Neutrophil (primary cell): ENCODE results near the gene FN1.

ENCODE experiments used
- H3K27ac ChIP-seq: fragments of 200-600 bp; sonication (generic); 2 replicates; pipeline ENCODE4 v1.5.1; 2016; ENCODE audit warnings: mild to moderate bottlenecking, moderate library complexity
- H3K27me3 ChIP-seq: fragments of 200-600 bp; sonication (generic); 2 replicates; pipeline ENCODE4 v1.6.0; 2016; ENCODE audit warnings: mild to moderate bottlenecking
- H3K36me3 ChIP-seq: fragments of 200-600 bp; sonication (generic); 2 replicates; pipeline ENCODE4 v1.5.1; 2017
- H3K4me1 ChIP-seq, 2 experiments: fragments of 200-600 bp in 1 of 2; sonication (generic) in 1 of 2; 1 replicate in 1 of 2; 2 replicates in 1 of 2; pipeline versions ENCODE4 v1.5.1 to v1.6.1; 2013 to 2016; ENCODE audit warnings: low read depth in 1 of 2, low read length in 1 of 2, mild to moderate bottlenecking in 1 of 2, moderate library complexity in 1 of 2; ENCODE audit not compliant: control insufficient read depth in 1 of 2, insufficient read depth in 1 of 2
- H3K4me3 ChIP-seq, 2 experiments: fragments of 200-600 bp in 1 of 2; sonication (generic) in 1 of 2; 1 replicate in 1 of 2; 2 replicates in 1 of 2; pipeline ENCODE4 v1.5.1; 2013 to 2016; ENCODE audit warnings: low read depth in 1 of 2, low read length in 1 of 2, mild to moderate bottlenecking in 1 of 2, moderate library complexity in 1 of 2
- H3K9me3 ChIP-seq: fragments of 200-600 bp; sonication (generic); 2 replicates; pipeline ENCODE4 v1.5.1; 2016
- CTCF ChIP-seq: fragments of 200-600 bp; sonication (generic); IDR thresholded peaks from 2 replicates; pipeline ENCODE4 v1.5.1; 2016; ENCODE audit warnings: antibody characterized with exemption

Gene FN1

DNA sequence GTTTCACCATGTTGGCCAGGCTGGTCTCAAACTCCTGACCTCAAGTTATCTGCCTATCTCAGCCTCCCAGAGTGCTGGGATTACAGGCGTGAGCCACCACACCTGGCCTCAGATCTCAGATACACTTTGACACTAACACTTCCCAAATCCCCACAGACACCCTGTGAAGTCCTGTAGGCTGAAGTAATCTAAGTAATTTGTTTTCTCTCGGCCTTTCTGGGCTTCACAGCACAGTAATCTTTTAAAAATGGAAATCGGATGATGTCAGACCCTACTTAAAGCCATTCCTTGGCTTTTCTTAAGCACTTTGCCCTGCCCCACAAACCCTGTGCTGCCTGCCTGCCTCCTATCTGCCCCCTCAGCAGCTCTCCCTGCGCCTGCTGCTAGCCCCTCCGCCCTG lies 107.8 kb downstream of the FN1 start:
- H3K27ac ChIP-seq, result no peak overlapping the region
- H3K27me3 ChIP-seq, result no peaks in the 10 kb centered on the region

GRCh38 chr2:215324811-215325210 lies 111.1 kb downstream of the FN1 start:
- Histone ChIP-seq H3K27me3 (no peaks in the 10 kb centered on the region), H3K27ac (no peak overlapping the region), H3K4me3 (no peak overlapping the region), H3K4me1 (no peaks in the 10 kb centered on the region), H3K36me3 (no peaks in the 10 kb centered on the region), H3K9me3 (no peaks in the 10 kb centered on the region)
- no peak for TF ChIP-seq CTCF

More for the DNA sequence above, 107.8 kb downstream of the FN1 start:
- Histone ChIP-seq H3K9me3 (no peaks in the 10 kb centered on the region), H3K36me3 (no peaks in the 10 kb centered on the region), H3K4me1 (no peaks in the 10 kb centered on the region), H3K4me3 (no peak overlapping the region)
- TF ChIP-seq CTCF, result no peak

DNA sequence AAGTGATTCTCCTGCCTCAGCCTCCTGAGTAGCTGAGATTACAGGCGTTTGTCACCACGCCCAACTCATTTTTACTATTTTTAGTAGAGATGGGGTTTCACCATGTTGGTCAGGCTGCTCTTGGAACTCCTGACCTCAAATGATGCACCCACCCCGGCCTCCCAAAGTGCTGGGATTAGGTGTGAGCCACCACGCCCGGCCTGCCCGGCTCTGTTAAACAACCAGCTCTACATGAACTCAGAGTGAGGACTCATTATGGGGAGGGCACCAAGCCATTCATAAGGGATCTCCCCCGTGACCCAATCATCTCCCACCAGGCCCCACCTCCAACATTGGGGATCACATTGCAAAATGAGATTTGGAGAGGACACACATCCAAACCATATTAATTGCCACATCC lies 115.2 kb downstream of the FN1 start:
- Histone ChIP-seq H3K4me1 (no peaks in the 10 kb centered on the region), H3K36me3 (no peaks in the 10 kb centered on the region), H3K27me3 (no peaks in the 10 kb centered on the region), H3K4me3 (no peak overlapping the region), H3K27ac (no peak overlapping the region), H3K9me3 (no peaks in the 10 kb centered on the region)
- no peak for TF ChIP-seq CTCF

DNA sequence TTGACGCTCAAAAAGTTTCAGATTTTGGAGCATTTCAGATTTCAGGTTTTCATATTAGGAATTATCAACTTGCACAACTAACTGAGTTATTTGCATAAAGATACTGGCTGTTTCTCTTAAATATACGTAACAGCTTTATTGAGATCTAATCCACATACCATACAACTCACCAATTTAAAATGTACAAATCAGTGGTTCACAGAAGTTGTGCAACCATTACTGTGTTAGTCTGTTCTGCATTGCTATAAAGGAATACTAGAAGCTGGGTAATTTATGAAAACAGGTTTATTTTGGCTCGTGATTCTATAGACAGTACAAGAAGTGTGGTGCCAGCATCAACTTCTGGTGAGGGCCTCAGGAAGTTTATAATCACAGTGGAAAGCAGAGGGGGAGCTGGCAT lies 115.8 kb downstream of the FN1 start:
- Histone ChIP-seq H3K36me3 (no peaks in the 10 kb centered on the region), H3K4me1 (no peaks in the 10 kb centered on the region), H3K9me3 (no peaks in the 10 kb centered on the region), H3K27me3 (no peaks in the 10 kb centered on the region), H3K4me3 (no peak overlapping the region), H3K27ac (no peak overlapping the region)
- TF ChIP-seq CTCF, result no peak

GRCh38 chr2:215319500-215319899 lies 116.4 kb downstream of the FN1 start:
- H3K27ac ChIP-seq, result no peak overlapping the region
- H3K36me3 ChIP-seq, result no peaks in the 10 kb centered on the region
- H3K4me3 ChIP-seq, result no peak overlapping the region
- H3K27me3 ChIP-seq, result no peaks in the 10 kb centered on the region
- H3K4me1 ChIP-seq, result no peaks in the 10 kb centered on the region
- TF ChIP-seq CTCF, result no peak
- H3K9me3 ChIP-seq, result no peaks in the 10 kb centered on the region

GRCh38 chr2:215316336-215316735 lies 119.5 kb downstream of the FN1 start:
- no peaks in the 10 kb centered on the region for H3K36me3 ChIP-seq
- H3K9me3 ChIP-seq, result no peaks in the 10 kb centered on the region
- no peak for TF ChIP-seq CTCF
- H3K4me1 ChIP-seq, result peaks cover 3 to 4% of the 10 kb centered on the region in 2 experiments
- no peak overlapping the region for H3K4me3 ChIP-seq
- H3K27me3 ChIP-seq, result peaks cover 5% of the 10 kb centered on the region
- no peak overlapping the region for H3K27ac ChIP-seq
